ENCODE results near the gene SLC25A18. TPM values are rescaled to one million over a fixed set of nuclear protein-coding genes. Genes with fewer than 3 reads are reported as not detected.

Gene SLC25A18
- total and polyA plus RNA-seq, 4 donors: 18.8 to 84.7 (median 69.8) TPM

DNA sequence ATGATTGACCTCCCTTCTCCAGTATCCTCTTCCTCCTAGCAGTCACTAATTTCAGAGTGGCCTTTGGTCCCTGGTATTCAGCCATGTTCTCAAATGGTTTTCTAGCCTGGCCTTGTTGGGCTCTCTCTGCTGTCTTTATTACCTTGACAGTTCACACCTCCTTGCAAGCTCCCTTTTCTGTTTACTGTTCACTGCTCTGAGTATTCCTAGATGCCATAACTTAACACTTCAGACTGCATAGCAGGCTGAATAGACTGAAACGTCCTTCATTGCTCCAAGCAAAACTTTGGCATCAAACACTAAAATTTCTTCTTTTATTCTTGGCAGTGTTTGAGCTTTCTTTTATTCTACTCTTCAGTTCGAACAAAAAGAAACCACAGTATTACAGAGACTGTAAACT, 49.7 kb upstream of the SLC25A18 start:
- H3K9ac ChIP-seq (ENCODE audit: low read depth in 1 of 2, low read length in 2 of 2): no peak overlapping the region
- H3K4me3 ChIP-seq (ENCODE audit: low read depth in 1 of 3, low read length in 3 of 3): no peak overlapping the region
- 74% methylated on average over 2 of the region's 2 CpGs for WGBS
- no peak for DNase-seq (ENCODE audit: low spot score)
- no peaks in the 10 kb centered on the region for H3K9me3 ChIP-seq (ENCODE audit: control insufficient read depth in 4 of 4, low read length in 3 of 4)
- H3K4me1 ChIP-seq (ENCODE audit: control insufficient read depth in 4 of 4, insufficient read depth in 4 of 4, low read length in 3 of 4): no peaks in the 10 kb centered on the region
- no peaks in the 10 kb centered on the region for H3K27me3 ChIP-seq (ENCODE audit: control insufficient read depth in 4 of 4, insufficient read depth in 4 of 4, low read length in 3 of 4)
- H3K36me3 ChIP-seq (ENCODE audit: control insufficient read depth in 4 of 4, insufficient read depth in 3 of 4, low read depth in 1 of 4, low read length in 3 of 4): peaks cover 1 to 19% (median 8%) of the 10 kb centered on the region in 4 donors
- H3K27ac ChIP-seq (ENCODE audit: low read depth in 1 of 2, low read length in 2 of 2): no peak overlapping the region
- TF ChIP-seq TAF1 (conservative IDR thresholded peaks at IDR 0.05): no peak
- TF ChIP-seq, protein P1, sequence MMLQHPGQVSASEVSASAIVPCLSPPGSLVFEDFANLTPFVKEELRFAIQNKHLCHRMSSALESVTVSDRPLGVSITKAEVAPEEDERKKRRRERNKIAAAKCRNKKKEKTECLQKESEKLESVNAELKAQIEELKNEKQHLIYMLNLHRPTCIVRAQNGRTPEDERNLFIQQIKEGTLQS (IDR thresholded peaks at IDR 0.05): no peak
- no peak for TF ChIP-seq RAD21 (IDR thresholded peaks at IDR 0.05)
- no peak for TF ChIP-seq GABPA (IDR thresholded peaks at IDR 0.05 in 1 of 2, conservative IDR thresholded peaks at IDR 0.05 in 1 of 2)
- no peak for TF ChIP-seq NR2F2 (IDR thresholded peaks at IDR 0.05)
- no peak for TF ChIP-seq HNF4A (conservative IDR thresholded peaks at IDR 0.05)
- TF ChIP-seq FOXA2 (IDR thresholded peaks at IDR 0.05): no peak
- TF ChIP-seq, protein P2, sequence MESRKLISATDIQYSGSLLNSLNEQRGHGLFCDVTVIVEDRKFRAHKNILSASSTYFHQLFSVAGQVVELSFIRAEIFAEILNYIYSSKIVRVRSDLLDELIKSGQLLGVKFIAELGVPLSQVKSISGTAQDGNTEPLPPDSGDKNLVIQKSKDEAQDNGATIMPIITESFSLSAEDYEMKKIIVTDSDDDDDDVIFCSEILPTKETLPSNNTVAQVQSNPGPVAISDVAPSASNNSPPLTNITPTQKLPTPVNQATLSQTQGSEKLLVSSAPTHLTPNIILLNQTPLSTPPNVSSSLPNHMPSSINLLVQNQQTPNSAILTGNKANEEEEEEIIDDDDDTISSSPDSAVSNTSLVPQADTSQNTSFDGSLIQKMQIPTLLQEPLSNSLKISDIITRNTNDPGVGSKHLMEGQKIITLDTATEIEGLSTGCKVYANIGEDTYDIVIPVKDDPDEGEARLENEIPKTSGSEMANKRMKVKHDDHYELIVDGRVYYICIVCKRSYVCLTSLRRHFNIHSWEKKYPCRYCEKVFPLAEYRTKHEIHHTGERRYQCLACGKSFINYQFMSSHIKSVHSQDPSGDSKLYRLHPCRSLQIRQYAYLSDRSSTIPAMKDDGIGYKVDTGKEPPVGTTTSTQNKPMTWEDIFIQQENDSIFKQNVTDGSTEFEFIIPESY (IDR thresholded peaks at IDR 0.05): no peak
- TF ChIP-seq, protein P3, sequence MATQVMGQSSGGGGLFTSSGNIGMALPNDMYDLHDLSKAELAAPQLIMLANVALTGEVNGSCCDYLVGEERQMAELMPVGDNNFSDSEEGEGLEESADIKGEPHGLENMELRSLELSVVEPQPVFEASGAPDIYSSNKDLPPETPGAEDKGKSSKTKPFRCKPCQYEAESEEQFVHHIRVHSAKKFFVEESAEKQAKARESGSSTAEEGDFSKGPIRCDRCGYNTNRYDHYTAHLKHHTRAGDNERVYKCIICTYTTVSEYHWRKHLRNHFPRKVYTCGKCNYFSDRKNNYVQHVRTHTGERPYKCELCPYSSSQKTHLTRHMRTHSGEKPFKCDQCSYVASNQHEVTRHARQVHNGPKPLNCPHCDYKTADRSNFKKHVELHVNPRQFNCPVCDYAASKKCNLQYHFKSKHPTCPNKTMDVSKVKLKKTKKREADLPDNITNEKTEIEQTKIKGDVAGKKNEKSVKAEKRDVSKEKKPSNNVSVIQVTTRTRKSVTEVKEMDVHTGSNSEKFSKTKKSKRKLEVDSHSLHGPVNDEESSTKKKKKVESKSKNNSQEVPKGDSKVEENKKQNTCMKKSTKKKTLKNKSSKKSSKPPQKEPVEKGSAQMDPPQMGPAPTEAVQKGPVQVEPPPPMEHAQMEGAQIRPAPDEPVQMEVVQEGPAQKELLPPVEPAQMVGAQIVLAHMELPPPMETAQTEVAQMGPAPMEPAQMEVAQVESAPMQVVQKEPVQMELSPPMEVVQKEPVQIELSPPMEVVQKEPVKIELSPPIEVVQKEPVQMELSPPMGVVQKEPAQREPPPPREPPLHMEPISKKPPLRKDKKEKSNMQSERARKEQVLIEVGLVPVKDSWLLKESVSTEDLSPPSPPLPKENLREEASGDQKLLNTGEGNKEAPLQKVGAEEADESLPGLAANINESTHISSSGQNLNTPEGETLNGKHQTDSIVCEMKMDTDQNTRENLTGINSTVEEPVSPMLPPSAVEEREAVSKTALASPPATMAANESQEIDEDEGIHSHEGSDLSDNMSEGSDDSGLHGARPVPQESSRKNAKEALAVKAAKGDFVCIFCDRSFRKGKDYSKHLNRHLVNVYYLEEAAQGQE (IDR thresholded peaks at IDR 0.05): no peak
- no peak for TF ChIP-seq JUND (IDR thresholded peaks at IDR 0.05)
- TF ChIP-seq YY1 (IDR thresholded peaks at IDR 0.05): no peak
- no peak for TF ChIP-seq HNF4G (IDR thresholded peaks at IDR 0.05)
- no peak for TF ChIP-seq EGR1 (IDR thresholded peaks at IDR 0.05; ENCODE audit: low read depth in 2 of 2)
- TF ChIP-seq FOXA1 (IDR thresholded peaks at IDR 0.05): no peak
- no peak for TF ChIP-seq RXRA (IDR thresholded peaks at IDR 0.05)
- TF ChIP-seq, protein P4, sequence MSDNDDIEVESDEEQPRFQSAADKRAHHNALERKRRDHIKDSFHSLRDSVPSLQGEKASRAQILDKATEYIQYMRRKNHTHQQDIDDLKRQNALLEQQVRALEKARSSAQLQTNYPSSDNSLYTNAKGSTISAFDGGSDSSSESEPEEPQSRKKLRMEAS (IDR thresholded peaks at IDR 0.05): no peak
- TF ChIP-seq, protein P5, sequence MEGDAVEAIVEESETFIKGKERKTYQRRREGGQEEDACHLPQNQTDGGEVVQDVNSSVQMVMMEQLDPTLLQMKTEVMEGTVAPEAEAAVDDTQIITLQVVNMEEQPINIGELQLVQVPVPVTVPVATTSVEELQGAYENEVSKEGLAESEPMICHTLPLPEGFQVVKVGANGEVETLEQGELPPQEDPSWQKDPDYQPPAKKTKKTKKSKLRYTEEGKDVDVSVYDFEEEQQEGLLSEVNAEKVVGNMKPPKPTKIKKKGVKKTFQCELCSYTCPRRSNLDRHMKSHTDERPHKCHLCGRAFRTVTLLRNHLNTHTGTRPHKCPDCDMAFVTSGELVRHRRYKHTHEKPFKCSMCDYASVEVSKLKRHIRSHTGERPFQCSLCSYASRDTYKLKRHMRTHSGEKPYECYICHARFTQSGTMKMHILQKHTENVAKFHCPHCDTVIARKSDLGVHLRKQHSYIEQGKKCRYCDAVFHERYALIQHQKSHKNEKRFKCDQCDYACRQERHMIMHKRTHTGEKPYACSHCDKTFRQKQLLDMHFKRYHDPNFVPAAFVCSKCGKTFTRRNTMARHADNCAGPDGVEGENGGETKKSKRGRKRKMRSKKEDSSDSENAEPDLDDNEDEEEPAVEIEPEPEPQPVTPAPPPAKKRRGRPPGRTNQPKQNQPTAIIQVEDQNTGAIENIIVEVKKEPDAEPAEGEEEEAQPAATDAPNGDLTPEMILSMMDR (IDR thresholded peaks at IDR 0.05; ENCODE audit: low read depth, low read length, missing input control): no peak
